Medulla oblongata (tissue), 1 donor: ENCODE measurements around the gene ZNF30.
"Not testable (repeated sequence)": the region's sequence is repeated elsewhere in the genome, so short reads cannot be mapped to it uniquely, and the experiment has no call there.

Experiments used
- DNase-seq: peaks from one replicate; pipeline ENCODE4 v3.0.0-alpha.2; 2015; ENCODE audit errors: extremely low spot score

The ZNF30 gene

GRCh38 chr19:34985249-34986022 lies 58.7 kb downstream of the ZNF30 start:
- DNase-seq: no peak

DNA sequence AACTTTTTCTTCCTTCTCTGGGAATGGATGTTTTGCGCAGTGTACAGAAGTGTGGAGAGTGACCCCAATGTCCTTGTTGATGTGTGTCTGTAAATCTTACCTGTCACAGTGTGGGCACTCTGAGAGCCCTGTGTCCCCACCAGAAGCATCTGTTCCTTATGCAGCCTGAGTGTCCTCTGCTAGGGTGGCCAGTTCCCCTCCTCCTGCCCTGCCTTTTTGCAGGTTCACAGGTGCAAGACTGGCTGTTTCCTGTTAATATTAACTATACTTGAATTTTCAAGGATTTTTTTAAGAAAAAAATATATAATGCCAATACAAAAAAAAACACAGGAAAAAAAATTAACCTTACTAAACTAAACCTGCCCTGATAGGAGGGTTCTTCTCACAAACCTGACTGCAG lies 61.4 kb downstream of the ZNF30 start:
- DNase-seq: no peak

- DNase-seq: no peak
These were observed 62.6 kb downstream of the ZNF30 start for GRCh38 chr19:34989298-34989697.

DNA sequence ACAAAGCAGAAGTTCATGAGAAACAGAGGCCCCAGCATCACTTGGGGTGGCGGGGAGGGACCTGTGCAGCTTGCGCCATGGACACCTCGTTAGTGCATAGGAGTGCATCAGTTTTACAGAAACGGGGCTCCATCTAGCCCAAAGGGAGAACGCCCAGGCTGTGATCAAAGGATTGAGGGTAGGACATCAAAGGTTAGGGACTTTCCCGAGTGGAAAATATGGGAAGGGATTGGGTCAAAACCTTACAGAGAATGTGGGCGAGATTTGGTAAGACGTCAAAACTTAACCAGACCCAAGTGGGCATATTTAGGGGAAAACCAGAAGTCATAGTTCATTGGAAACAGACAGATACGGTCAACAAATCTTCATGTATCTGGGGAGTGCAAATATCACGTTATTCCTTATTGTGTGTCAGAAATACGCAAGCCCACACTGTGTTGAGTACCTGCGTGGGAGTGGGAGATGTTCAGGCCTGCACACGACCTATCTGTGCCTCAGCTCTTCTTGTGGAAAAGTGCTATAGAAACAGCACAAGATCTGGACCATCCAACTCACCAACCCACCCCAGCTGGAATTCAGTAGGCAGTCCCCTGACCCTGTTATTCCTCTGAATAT lies 64.0 kb downstream of the ZNF30 start:
- no peak for DNase-seq

DNA sequence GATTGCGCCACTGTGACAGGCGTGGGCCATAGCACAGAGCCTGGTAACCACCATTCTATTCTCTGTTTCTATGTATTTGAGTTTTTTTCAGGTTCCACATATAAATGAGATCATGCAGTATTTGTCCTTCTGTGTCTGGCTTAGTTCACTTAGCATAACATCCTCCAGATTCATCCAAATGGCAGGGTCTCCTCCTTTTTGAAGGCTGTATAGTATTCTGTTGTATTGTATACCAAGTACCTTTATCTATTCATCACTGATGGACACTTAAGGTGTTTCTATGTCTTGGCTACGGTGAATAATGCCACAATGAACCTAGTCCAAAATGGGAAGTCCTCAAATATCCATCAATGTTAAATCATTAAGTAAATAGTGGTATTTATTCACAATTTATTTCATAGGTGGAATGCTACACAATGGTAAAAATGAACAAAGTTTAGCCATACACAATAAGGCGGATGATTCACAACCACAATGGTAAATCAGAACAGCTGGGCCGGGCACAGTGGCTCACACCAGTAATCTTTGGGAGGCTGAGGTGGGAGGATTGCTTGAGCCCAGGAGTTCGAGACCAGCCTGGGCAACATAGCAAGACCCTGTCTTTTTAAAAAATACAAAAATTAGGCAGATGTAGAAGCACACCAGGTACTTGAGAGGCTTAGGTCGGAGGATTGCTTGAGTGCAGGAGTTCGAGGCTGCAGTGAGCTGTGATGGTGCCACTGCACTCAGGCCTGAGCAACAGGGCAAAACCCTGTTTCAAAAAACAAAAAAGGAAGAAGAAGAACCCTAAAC lies 65.0 kb downstream of the ZNF30 start:
- no peak for DNase-seq

DNA sequence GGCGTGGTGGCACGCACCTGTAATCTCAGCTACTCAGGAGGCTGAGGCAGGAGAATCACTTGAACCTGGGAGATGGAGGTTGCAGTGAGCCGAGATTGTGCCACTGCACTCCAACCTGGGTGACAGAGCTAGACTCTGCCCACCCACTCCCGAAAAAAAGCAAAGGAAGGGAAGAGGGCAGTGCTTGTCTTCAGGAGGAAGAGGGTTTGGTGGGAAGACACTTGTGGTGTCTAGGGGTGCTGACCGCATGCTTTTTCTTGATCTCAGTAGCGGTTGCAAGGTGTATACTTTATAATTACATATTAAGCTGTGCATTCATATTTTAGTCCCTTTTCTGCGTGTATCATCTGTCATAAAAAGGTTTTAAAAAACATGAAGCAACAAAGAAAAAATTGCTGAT lies 65.9 kb downstream of the ZNF30 start:
- not testable (repeated sequence) for DNase-seq

DNA sequence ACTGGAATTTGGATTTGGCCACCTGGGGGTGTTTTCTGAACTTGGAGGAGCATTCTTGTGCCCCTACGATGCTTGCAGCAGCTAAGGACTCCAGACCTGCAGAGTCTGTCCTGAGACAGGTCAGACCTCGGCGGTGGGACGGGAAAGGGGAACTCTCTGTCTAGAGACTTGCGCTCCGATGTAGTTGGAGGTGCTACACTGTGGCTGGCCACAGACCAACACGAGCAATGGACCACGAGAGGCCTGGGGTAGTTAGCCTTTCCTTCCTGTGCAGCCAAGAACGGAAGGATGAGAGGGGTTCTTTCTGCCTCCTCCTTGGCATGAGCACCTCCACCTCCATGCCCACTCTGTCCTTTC lies 67.6 kb downstream of the ZNF30 start:
- no peak for DNase-seq
